ENCODE data around the gene CNTNAP2. TPM values are rescaled to one million over a fixed set of nuclear protein-coding genes. Genes with fewer than 3 reads are reported as not detected.

Gene CNTNAP2
- total and polyA plus RNA-seq, 9 of the 15 experiments (the other 6 are each of a cell fraction or from before 2014, with no cell fraction given): 0.04 to 0.62 (median 0.09) TPM; not detected in 4

- Histone ChIP-seq H3K27me3 (ENCODE audit: control insufficient read depth in 2 of 2, insufficient read depth in 2 of 2, low read length in 2 of 2) (peaks cover 36 to 38% of the 10 kb centered on the region in 2 experiments), H3K36me3 (ENCODE audit: control insufficient read depth, insufficient read depth, low read length) (no peaks in the 10 kb centered on the region)
- under 1% methylated on average over 5 of the region's 5 CpGs for WGBS (ENCODE audit: insufficient coverage, low coverage, missing lambda C conversion rate)
- TF ChIP-seq ELF2 (CRISPR knock-in tag; IDR thresholded peaks at IDR 0.05) (no peak), ZNF79 (CRISPR knock-in tag; IDR thresholded peaks at IDR 0.05; ENCODE audit: low read depth) (no peak), HMBOX1 (IDR thresholded peaks at IDR 0.05) (no peak), GATAD2A (IDR thresholded peaks at IDR 0.05) (no peak), STAG1 (CRISPR knock-in tag; IDR thresholded peaks at IDR 0.05; ENCODE audit: borderline replicate concordance) (no peak), MCM5 (IDR thresholded peaks at IDR 0.05; ENCODE audit: low read depth) (no peak), ESRRB (CRISPR knock-in tag; IDR thresholded peaks at IDR 0.05; ENCODE audit: borderline replicate concordance) (no peak), ZKSCAN1 (IDR thresholded peaks at IDR 0.05; ENCODE audit: low read depth, low read length) (no peak), XRCC5 (IDR thresholded peaks at IDR 0.05; ENCODE audit: low read depth, low read length) (no peak), NELFE (IDR thresholded peaks at IDR 0.05; ENCODE audit: insufficient read depth, insufficient read length) (no peak)
- TF ChIP-seq, protein P1, sequence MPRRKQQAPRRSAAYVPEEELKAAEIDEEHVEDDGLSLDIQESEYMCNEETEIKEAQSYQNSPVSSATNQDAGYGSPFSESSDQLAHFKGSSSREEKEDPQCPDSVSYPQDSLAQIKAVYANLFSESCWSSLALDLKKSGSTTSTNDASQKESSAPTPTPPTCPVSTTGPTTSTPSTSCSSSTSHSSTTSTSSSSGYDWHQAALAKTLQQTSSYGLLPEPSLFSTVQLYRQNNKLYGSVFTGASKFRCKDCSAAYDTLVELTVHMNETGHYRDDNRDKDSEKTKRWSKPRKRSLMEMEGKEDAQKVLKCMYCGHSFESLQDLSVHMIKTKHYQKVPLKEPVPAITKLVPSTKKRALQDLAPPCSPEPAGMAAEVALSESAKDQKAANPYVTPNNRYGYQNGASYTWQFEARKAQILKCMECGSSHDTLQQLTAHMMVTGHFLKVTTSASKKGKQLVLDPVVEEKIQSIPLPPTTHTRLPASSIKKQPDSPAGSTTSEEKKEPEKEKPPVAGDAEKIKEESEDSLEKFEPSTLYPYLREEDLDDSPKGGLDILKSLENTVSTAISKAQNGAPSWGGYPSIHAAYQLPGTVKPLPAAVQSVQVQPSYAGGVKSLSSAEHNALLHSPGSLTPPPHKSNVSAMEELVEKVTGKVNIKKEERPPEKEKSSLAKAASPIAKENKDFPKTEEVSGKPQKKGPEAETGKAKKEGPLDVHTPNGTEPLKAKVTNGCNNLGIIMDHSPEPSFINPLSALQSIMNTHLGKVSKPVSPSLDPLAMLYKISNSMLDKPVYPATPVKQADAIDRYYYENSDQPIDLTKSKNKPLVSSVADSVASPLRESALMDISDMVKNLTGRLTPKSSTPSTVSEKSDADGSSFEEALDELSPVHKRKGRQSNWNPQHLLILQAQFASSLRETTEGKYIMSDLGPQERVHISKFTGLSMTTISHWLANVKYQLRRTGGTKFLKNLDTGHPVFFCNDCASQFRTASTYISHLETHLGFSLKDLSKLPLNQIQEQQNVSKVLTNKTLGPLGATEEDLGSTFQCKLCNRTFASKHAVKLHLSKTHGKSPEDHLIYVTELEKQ (CRISPR knock-in tag; IDR thresholded peaks at IDR 0.05): no peak
- TF ChIP-seq, protein P2, sequence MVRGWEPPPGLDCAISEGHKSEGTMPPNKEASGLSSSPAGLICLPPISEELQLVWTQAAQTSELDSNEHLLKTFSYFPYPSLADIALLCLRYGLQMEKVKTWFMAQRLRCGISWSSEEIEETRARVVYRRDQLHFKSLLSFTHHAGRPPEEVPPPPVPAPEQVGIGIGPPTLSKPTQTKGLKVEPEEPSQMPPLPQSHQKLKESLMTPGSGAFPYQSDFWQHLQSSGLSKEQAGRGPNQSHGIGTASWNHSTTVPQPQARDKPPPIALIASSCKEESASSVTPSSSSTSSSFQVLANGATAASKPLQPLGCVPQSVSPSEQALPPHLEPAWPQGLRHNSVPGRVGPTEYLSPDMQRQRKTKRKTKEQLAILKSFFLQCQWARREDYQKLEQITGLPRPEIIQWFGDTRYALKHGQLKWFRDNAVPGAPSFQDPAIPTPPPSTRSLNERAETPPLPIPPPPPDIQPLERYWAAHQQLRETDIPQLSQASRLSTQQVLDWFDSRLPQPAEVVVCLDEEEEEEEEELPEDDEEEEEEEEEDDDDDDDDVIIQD (CRISPR knock-in tag; IDR thresholded peaks at IDR 0.05): no peak
- TF ChIP-seq, protein P3, sequence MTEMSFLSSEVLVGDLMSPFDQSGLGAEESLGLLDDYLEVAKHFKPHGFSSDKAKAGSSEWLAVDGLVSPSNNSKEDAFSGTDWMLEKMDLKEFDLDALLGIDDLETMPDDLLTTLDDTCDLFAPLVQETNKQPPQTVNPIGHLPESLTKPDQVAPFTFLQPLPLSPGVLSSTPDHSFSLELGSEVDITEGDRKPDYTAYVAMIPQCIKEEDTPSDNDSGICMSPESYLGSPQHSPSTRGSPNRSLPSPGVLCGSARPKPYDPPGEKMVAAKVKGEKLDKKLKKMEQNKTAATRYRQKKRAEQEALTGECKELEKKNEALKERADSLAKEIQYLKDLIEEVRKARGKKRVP (CRISPR knock-in tag; IDR thresholded peaks at IDR 0.05): no peak
Observed at GRCh38 chr7:148397985-148398384, 2281.4 kb downstream of the CNTNAP2 start.

More at GRCh38 chr7:148397985-148398384, 2281.4 kb downstream of the CNTNAP2 start:
- 0 out of 2 replicates have a peak, but pooled peaks cover 5% of the 10 kb centered on the region for H4K20me1 ChIP-seq (replicated peaks; ENCODE audit: control insufficient read depth, insufficient read depth, low read length)
- ChIA-PET POLR2A (no interaction called here), CTCF (ENCODE audit: low intra/inter-chr PET ratio) (no interaction called here)
- FAIRE-seq (no peak), ATAC-seq (no peak), DNase-seq (ENCODE audit: extremely low read depth in 1 of 4, low spot score in 3 of 4) (no peak)
- no peaks in the 10 kb centered on the region for H3K9me1 ChIP-seq (ENCODE audit: control insufficient read depth, insufficient read depth, low read length)
- no peak overlapping the region for H3K9ac ChIP-seq (ENCODE audit: insufficient read depth in 1 of 2, low read depth in 2 of 2, low read length in 2 of 2)
- no peak overlapping the region for H2AFZ ChIP-seq (ENCODE audit: low read depth, low read length)
- H3K4me3 ChIP-seq: no peak overlapping the region
- no peaks in the 10 kb centered on the region for H3K4me1 ChIP-seq (replicated peaks in 1 of 2; ENCODE audit: control insufficient read depth in 2 of 2, insufficient read depth in 2 of 2, low read length in 2 of 2)
- no peaks in the 10 kb centered on the region for H3K79me2 ChIP-seq (ENCODE audit: control insufficient read depth, insufficient read depth, low read length)
- no TSS peak for BruUV-seq (replicated peaks)
- H3K27ac ChIP-seq (ENCODE audit: extremely low read depth, low read depth, low read length): no peak overlapping the region
- in situ Hi-C loops (cut with MboI) (loop anchor here (5.0 kb wide), 1 partner anchor 41 kb away; no protein-coding TSS in a partner anchor), intact Hi-C loops (cut with micrococcal nuclease) (no loop called here)
- H3K4me2 ChIP-seq (ENCODE audit: insufficient read depth, low read length): no peak overlapping the region
- H3K9me3 ChIP-seq (replicated peaks; ENCODE audit: control insufficient read depth, insufficient read depth, low read depth, low read length): no peaks in the 10 kb centered on the region
